Liver (tissue), 9 donors: ENCODE results near the gene HUWE1. TPM values are rescaled to one million over a fixed set of nuclear protein-coding genes. Genes with fewer than 3 reads are reported as not detected.

Experiments
- DNase-seq: peaks from one replicate; pipeline ENCODE4 v3.0.0-alpha.2; 2017; ENCODE audit warnings: low spot score
- H3K27ac ChIP-seq, 2 donors: one replicate each; pipeline ENCODE4 v1.7.0; 2013; ENCODE audit warnings: inconsistent platforms in 2 of 2, low read length in 2 of 2, control low read depth in 1 of 2, low read depth in 1 of 2, mild to moderate bottlenecking in 1 of 2
- H3K27me3 ChIP-seq, 4 donors: one replicate each; pipeline versions ENCODE4 v1.6.1 to v1.7.0; 2013; ENCODE audit warnings: low read length in 3 of 4, inconsistent platforms in 1 of 4, mild to moderate bottlenecking in 1 of 4, moderate library complexity in 1 of 4; ENCODE audit not compliant: control insufficient read depth in 4 of 4, insufficient read depth in 4 of 4
- H3K36me3 ChIP-seq, 4 donors: one replicate each; pipeline versions ENCODE4 v1.6.1 to v1.7.0; 2013; ENCODE audit warnings: low read length in 3 of 4, mild to moderate bottlenecking in 3 of 4, low read depth in 1 of 4, moderate library complexity in 1 of 4; ENCODE audit not compliant: control insufficient read depth in 4 of 4, insufficient read depth in 3 of 4
- H3K4me1 ChIP-seq, 4 donors: one replicate each; pipeline versions ENCODE4 v1.6.1 to v1.7.0; 2013; ENCODE audit warnings: low read length in 3 of 4, mild to moderate bottlenecking in 3 of 4, moderate library complexity in 1 of 4; ENCODE audit not compliant: control insufficient read depth in 4 of 4, insufficient read depth in 4 of 4
- H3K4me3 ChIP-seq, 3 donors: one replicate each; pipeline versions ENCODE4 v1.6.1 to v1.7.0; 2013; ENCODE audit warnings: low read length in 3 of 3, control low read depth in 1 of 3, low read depth in 1 of 3, mild to moderate bottlenecking in 1 of 3
- H3K9ac ChIP-seq, 2 donors: one replicate each; pipeline ENCODE4 v1.7.0; 2013; ENCODE audit warnings: low read length in 2 of 2, mild to moderate bottlenecking in 2 of 2, moderate library complexity in 2 of 2, control low read depth in 1 of 2, low read depth in 1 of 2
- H3K9me3 ChIP-seq, 4 donors: one replicate each; pipeline versions ENCODE4 v1.6.1 to v1.7.0; 2013; ENCODE audit warnings: low read length in 3 of 4; ENCODE audit not compliant: control insufficient read depth in 4 of 4
- ATF3 ChIP-seq: IDR thresholded peaks from 2 replicates; pipeline ENCODE4 v1.6.1; 2016; ENCODE audit warnings: antibody characterized with exemption
- EGR1 ChIP-seq, 2 donors: IDR thresholded peaks; 2 replicates each; pipeline ENCODE4 v1.6.1; 2016 to 2018; ENCODE audit warnings: antibody characterized with exemption in 2 of 2, low read depth in 2 of 2
- FOXA1 ChIP-seq: IDR thresholded peaks from 2 replicates; pipeline ENCODE4 v1.6.1; 2016; ENCODE audit warnings: antibody characterized with exemption
- FOXA2 ChIP-seq: IDR thresholded peaks from 2 replicates; pipeline ENCODE4 v1.6.1; 2016; ENCODE audit warnings: antibody characterized with exemption
- GABPA ChIP-seq, 2 donors: IDR thresholded peaks in 1 of 2; conservative IDR thresholded peaks in 1 of 2; 2 replicates each; pipeline ENCODE4 v1.6.1; 2016; ENCODE audit warnings: antibody characterized with exemption in 2 of 2, mild to moderate bottlenecking in 1 of 2, moderate library complexity in 1 of 2
- HNF4A ChIP-seq, 2 donors: conservative IDR thresholded peaks; 2 replicates each; pipeline ENCODE4 v1.6.1; 2016; ENCODE audit warnings: antibody characterized with exemption in 2 of 2, mild to moderate bottlenecking in 2 of 2
- HNF4G ChIP-seq: IDR thresholded peaks from 2 replicates; pipeline ENCODE4 v1.6.1; 2016; ENCODE audit warnings: antibody characterized with exemption
- JUND ChIP-seq, 2 donors: IDR thresholded peaks; 2 replicates each; pipeline ENCODE4 v1.6.1; 2016; ENCODE audit warnings: antibody characterized with exemption in 2 of 2
- MAX ChIP-seq: IDR thresholded peaks from 2 replicates; pipeline ENCODE4 v1.6.1; 2016; ENCODE audit warnings: antibody characterized with exemption
- NR2F2 ChIP-seq: IDR thresholded peaks from 2 replicates; pipeline ENCODE4 v1.6.1; 2016; ENCODE audit warnings: antibody characterized with exemption
- RAD21 ChIP-seq, 2 donors: IDR thresholded peaks; 2 replicates each; pipeline ENCODE4 v1.6.1; 2016; ENCODE audit warnings: antibody characterized with exemption in 2 of 2, mild to moderate bottlenecking in 2 of 2
- REST ChIP-seq: IDR thresholded peaks from 2 replicates; pipeline ENCODE4 v1.6.1; 2016; ENCODE audit warnings: antibody characterized with exemption, mild to moderate bottlenecking
- RXRA ChIP-seq, 2 donors: IDR thresholded peaks; 2 replicates each; pipeline ENCODE4 v1.6.1; 2017 to 2018; ENCODE audit warnings: antibody characterized with exemption in 2 of 2, mild to moderate bottlenecking in 1 of 2
- SP1 ChIP-seq: IDR thresholded peaks from 2 replicates; pipeline ENCODE4 v1.6.1; 2018; ENCODE audit warnings: antibody characterized with exemption, mild to moderate bottlenecking
- TAF1 ChIP-seq: conservative IDR thresholded peaks from 2 replicates; pipeline ENCODE4 v1.6.1; 2016; ENCODE audit warnings: antibody characterized with exemption, mild to moderate bottlenecking
- YY1 ChIP-seq: IDR thresholded peaks from 2 replicates; pipeline ENCODE4 v1.6.1; 2016; ENCODE audit warnings: antibody characterized with exemption, mild to moderate bottlenecking
- ZBTB33 ChIP-seq: IDR thresholded peaks from 2 replicates; pipeline ENCODE4 v1.6.1; 2016; ENCODE audit warnings: antibody characterized with exemption
- WGBS: extraction: QIAGEN DNeasy Blood & Tissue Kit; methylation state at CpG from one replicate; pipeline ENCODE4 v1.1.7; 2013; 5-methylcytosine and 5-hydroxymethylcytosine counted together
- polyA plus RNA-seq, 2 donors: library from polyadenylated mRNA; stranded (reverse) in 1 of 2; unstranded in 1 of 2; fragments of 200-250 nt in 1 of 2; fragments of >200 nt in 1 of 2; fragmentation: Nextera tagmentation in 1 of 2; extraction: Ambion mirVana in 1 of 2; gene quantifications; one replicate each; pipeline versions ENCODE4 v1.2.1 to v1.2.3, GENCODE V29; 2013 to 2015
- total RNA-seq, 2 donors: library from RNA; depleted of rRNA; stranded (reverse); fragments of >200 nt; gene quantifications; one replicate each; pipeline ENCODE4 v1.2.3, GENCODE V29; 2014
- TF ChIP-seq, protein P1 (sequence below): fragments of 150-350 bp; IDR thresholded peaks from 2 replicates; pipeline ENCODE4 v1.5.1; 2017; ENCODE audit warnings: improper control_type of control experiment, low read depth, low read length; ENCODE audit not compliant: missing input control
- donor health status: healthy.
- donor health status: healthy.
- donor health status: healthy.
- donor health status: healthy.
- donor health status: healthy.

Gene HUWE1
- total and polyA plus RNA-seq, 4 donors: 20.2 to 75.8 (median 37.7) TPM

DNA sequence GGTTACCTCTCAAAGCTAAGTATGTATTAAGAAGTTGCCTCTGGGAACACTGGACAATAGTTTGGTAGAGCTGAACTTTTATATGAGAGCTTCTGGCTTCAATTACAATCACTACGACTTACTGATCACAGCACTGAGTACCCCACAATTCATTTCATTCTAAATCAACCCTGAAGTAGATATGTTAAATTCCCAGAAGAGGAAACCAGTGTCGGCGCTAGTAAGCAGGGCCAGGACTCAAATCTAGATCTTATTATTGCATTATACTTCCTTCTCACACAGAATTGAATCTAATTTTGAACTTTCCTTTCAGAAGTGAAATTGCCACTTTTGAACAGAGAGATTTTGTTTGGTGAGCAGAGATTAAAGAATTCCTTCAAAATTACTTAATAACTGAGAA, 41.8 kb downstream of the HUWE1 start:
- no peak overlapping the region for H3K4me3 ChIP-seq
- TF ChIP-seq JUND (IDR thresholded peaks at IDR 0.05): no peak
- TF ChIP-seq ZBTB33: no peak
- TF ChIP-seq YY1: no peak
- no peak for TF ChIP-seq GABPA (IDR thresholded peaks at IDR 0.05 in 1 of 2, conservative IDR thresholded peaks at IDR 0.05 in 1 of 2)
- no peak for TF ChIP-seq HNF4G
- TF ChIP-seq, protein P1, sequence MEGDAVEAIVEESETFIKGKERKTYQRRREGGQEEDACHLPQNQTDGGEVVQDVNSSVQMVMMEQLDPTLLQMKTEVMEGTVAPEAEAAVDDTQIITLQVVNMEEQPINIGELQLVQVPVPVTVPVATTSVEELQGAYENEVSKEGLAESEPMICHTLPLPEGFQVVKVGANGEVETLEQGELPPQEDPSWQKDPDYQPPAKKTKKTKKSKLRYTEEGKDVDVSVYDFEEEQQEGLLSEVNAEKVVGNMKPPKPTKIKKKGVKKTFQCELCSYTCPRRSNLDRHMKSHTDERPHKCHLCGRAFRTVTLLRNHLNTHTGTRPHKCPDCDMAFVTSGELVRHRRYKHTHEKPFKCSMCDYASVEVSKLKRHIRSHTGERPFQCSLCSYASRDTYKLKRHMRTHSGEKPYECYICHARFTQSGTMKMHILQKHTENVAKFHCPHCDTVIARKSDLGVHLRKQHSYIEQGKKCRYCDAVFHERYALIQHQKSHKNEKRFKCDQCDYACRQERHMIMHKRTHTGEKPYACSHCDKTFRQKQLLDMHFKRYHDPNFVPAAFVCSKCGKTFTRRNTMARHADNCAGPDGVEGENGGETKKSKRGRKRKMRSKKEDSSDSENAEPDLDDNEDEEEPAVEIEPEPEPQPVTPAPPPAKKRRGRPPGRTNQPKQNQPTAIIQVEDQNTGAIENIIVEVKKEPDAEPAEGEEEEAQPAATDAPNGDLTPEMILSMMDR: no peak
- TF ChIP-seq SP1: no peak
- TF ChIP-seq FOXA2: no peak
- no peak for TF ChIP-seq ATF3
- TF ChIP-seq REST: no peak
- no peak for TF ChIP-seq FOXA1
- TF ChIP-seq RAD21 (IDR thresholded peaks at IDR 0.05): no peak
- TF ChIP-seq TAF1: no peak
- TF ChIP-seq HNF4A (conservative IDR thresholded peaks at IDR 0.05): no peak
- no peak for TF ChIP-seq MAX
- no peak for TF ChIP-seq RXRA (IDR thresholded peaks at IDR 0.05)
- no peak for TF ChIP-seq NR2F2
- TF ChIP-seq EGR1 (IDR thresholded peaks at IDR 0.05; ENCODE audit: low read depth in 2 of 2): no peak
- no peak for DNase-seq
- no peak overlapping the region for H3K27ac ChIP-seq
- no peak overlapping the region for H3K9ac ChIP-seq
- peaks cover 0 to 3% (median 0%) of the 10 kb centered on the region in 4 donors for H3K27me3 ChIP-seq
- no peaks in the 10 kb centered on the region for H3K4me1 ChIP-seq
- 96% methylated on average over 3 of the region's 3 CpGs for WGBS
- H3K9me3 ChIP-seq: no peaks in the 10 kb centered on the region
- peaks cover 6 to 58% (median 34%) of the 10 kb centered on the region in 4 donors for H3K36me3 ChIP-seq
